GM18907 (cell line): ENCODE results near the gene SIGLEC1.

ENCODE experiments used
- ATAC-seq: cut with Tn5 transposase; IDR thresholded peaks from one replicate; pipeline ENCODE4 v1.9.1; 2021; ENCODE audit warnings: mild to moderate bottlenecking, moderate library complexity; ENCODE audit not compliant: unreplicated experiment

SIGLEC1 gene

GRCh38 chr20:3681352-3681930, 31.0 kb downstream of the SIGLEC1 start:
- ATAC-seq = no peak

- no peak for ATAC-seq
Observed at GRCh38 chr20:3680701-3681351, 31.6 kb downstream of the SIGLEC1 start.

- ATAC-seq = no peak
Observed at GRCh38 chr20:3679749-3680700, 32.4 kb downstream of the SIGLEC1 start.

- ATAC-seq = no peak
Observed at GRCh38 chr20:3678856-3679720, 33.3 kb downstream of the SIGLEC1 start.

GRCh38 chr20:3678198-3678597, 34.2 kb downstream of the SIGLEC1 start:
- no peak for ATAC-seq

GRCh38 chr20:3677733-3678132, 34.7 kb downstream of the SIGLEC1 start:
- no peak for ATAC-seq

GRCh38 chr20:3674995-3675900, 37.2 kb downstream of the SIGLEC1 start:
- no peak for ATAC-seq

GRCh38 chr20:3674447-3674846, 38.0 kb downstream of the SIGLEC1 start:
- no peak for ATAC-seq

GRCh38 chr20:3673221-3674070, 39.0 kb downstream of the SIGLEC1 start:
- no peak for ATAC-seq

- ATAC-seq = no peak
Observed at GRCh38 chr20:3672547-3673171, 39.7 kb downstream of the SIGLEC1 start.

- ATAC-seq = no peak
Observed at GRCh38 chr20:3671986-3672546, 40.3 kb downstream of the SIGLEC1 start.

- no peak for ATAC-seq
Observed at GRCh38 chr20:3670945-3671344, 41.5 kb downstream of the SIGLEC1 start.

- no peak for ATAC-seq
Observed at GRCh38 chr20:3670511-3670910, 41.9 kb downstream of the SIGLEC1 start.

- ATAC-seq = no peak
Observed at GRCh38 chr20:3669710-3670367, 42.6 kb downstream of the SIGLEC1 start.

- ATAC-seq = no peak
Observed at GRCh38 chr20:3667434-3668037, 44.9 kb downstream of the SIGLEC1 start.

- ATAC-seq = no peak
Observed at GRCh38 chr20:3663858-3664257, 48.5 kb downstream of the SIGLEC1 start.

GRCh38 chr20:3663031-3663701, 49.2 kb downstream of the SIGLEC1 start, which contains the start of gene GFRA4:
GFRA4 (minus strand) TSS chr20:3663399; CDS start chr20:3663399, 0 bp downstream.
- no peak for ATAC-seq
